Measurements from ENCODE around the gene RAB31.

Gene RAB31

DNA sequence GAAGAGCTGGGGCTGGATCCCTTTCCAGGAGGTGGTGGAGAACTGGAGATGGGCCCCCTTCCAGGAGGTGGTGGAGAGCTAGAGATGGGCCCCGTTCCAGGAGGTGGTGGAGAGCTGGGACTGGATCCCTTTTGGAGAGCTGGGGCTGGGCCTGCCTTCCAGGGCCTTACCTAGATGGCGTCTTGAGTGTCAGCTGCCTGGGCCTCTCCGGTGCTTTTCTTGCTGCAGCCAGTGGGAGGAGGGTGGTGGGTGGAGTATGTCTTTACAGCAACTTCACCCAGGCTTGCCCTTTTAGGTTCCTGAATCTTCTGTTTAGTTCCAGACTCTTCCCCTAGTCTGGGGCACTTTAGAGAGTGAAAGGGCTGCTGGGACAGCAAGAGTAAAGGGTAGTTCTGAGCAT, 158.5 kb downstream of the RAB31 start:
- DNase-seq (ENCODE audit: low read depth), result no peak

DNA sequence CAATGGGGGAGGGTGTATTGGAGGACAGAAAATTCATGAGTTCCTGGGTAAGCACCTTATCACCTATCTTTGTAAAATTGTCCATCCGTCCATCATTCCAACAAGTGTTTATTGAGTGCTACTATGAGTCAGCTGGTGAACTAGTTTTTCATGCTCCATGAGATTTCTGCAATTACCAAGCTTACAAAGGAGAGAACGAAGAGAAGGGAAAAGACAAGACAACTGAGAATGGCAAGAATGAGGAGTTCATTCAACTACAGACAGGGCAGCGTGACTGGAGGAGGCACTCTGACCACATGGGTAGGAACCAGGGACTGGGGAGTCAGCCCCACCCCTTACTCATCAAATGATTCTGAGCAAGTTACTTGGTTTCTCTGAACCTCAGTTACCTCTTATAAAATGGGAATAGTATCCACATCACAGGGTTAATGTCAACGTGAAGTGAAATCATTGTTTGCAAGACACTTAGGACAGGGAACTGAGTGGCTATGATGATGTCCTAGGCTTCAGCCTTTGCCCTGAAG, 159.0 kb downstream of the RAB31 start:
- no peak for DNase-seq (ENCODE audit: low read depth)

DNA sequence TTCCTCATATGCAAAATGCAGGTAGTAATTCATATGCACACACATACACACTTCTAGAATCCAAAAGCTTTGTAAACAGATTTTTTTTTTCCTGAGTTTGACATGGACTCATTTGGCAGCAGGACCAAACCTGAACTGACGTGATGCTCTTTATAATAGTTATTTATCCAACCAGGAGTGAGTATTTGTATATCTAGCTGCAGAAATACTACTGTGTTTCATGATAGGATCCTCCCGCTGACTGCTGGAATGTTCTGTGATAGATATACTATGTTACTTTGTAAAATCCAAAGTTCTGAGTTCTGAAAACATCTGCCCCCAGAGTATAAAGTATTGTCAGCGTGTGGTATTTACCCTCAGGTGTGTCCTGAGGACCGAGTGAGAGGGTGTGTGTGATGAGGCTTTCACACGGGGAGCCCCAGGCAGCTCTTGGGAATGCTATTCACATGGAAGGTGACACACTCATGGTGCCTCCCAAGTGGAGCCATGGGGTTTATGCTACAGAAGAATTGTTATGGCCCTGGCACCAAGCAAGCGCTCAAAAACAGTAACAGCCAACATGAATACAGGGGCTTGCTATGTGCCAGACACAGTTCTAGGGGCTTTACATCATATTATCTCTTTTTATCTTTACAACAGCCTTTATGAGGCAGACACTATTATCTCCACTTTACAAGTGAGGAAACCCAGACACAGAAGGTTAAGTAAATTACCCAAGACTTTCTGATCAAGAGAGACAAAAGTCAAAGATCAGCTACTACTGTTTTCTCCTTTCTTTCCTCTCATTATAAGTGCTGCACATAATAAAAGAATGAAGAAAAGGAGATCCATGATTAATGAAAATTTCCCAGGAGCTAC, 161.0 kb downstream of the RAB31 start:
- no peak for DNase-seq (ENCODE audit: low read depth)

DNA sequence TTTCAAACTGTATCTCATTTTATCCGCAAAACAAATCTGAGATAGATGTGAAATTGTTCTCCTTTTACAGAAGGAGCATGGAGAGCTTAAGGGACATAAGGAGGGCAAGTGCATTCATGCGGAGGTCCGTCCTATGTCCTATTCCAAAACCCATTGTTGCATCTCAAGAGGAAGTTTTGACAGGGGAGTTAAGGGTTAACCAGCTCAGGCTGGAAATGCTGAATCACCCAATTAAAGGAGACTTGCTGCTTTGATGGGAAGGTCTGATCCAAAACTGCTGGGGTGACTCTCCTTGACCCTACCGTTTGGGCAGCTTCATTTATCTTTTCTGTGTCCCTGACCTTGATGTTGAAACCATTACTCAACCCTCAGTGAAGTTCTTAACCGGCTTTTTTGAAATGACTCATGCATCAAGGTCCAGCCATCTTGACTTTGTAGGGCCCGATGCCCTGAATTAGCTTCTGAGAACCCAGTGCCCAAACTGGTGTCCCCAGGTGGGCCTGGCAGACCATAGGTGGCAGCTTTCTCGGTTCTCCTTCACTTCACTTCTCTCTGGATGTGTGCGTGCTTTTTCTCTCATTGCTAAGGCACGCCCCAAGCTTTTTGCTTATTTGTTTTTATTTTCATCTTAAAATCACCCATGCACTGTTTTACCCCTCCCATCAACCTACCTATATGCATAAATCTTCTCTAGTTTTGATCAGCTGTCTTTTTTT, 161.8 kb downstream of the RAB31 start:
- DNase-seq (ENCODE audit: low read depth), result no peak

DNA sequence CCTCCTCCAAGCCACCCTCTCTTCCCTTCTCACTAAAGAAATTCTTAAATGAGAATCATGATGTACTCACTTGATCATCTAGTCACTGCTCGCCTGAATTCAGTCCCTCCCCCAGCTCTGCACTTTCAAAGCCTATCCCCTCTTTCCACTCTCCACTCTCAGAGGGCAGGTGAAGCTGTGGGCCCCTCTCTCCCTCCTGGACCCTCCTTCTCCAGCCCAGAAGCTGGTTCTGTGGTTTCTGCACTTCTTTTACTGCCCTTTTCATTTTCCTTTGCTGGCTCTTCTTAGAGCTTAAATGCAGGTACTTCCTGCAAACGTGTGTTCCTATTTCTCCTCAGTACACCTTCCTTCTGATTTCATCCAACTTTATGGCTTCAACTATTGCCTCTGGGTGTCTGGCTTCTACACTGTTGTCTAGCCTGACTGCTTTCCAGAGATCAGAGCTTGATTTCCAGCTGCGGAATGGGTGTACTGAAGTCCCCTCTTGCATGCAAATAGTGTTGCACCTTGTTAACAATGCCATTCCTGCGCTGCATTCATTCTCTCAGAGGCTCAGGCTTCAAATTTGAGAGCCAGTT, 162.4 kb downstream of the RAB31 start:
- DNase-seq (ENCODE audit: low read depth), result no peak

DNA sequence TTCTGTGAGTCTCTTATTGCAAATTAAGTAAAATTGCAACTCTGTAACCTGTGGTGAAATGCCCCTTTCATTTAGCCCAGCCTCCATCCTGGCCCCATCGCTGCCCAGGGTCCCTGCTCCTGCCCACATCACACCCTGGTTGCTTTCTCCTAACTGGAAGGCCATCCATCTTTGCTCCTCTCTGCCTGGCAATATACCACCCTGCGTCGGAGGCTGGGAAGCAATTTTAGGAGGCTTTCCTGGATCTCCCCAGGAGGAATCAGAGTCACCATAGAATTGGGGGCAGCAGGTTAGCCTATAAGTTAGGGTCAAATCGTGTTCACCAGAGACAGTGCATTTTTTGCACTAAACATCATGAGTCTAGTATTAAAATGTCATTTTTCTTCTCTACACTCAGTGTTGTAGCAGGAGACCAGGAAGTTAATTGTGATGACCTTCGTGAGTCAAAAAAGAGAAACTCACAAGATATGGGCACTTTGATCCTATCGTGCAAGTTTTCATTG, 163.2 kb downstream of the RAB31 start:
- no peak for DNase-seq (ENCODE audit: low read depth)

DNA sequence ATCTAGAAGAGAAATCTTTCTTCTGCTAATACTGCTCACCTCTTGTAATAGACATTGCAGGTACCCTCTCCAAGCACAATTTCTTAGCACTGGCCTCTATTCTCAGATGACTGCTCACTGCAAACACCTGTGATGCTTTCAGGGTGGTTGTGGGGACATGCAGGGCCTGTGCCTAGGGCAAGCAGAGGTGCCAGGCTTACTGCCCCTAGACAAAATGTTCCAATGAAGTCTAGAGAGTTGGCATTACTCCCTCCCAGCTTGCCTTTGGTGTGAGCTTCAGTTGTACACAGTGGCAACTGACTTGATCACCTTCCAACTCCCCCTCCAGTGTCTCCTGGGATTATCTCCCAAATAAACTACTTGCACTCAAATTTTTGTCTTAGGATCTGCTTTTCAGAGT, 164.7 kb downstream of the RAB31 start:
- DNase-seq (ENCODE audit: low read depth), result no peak

DNA sequence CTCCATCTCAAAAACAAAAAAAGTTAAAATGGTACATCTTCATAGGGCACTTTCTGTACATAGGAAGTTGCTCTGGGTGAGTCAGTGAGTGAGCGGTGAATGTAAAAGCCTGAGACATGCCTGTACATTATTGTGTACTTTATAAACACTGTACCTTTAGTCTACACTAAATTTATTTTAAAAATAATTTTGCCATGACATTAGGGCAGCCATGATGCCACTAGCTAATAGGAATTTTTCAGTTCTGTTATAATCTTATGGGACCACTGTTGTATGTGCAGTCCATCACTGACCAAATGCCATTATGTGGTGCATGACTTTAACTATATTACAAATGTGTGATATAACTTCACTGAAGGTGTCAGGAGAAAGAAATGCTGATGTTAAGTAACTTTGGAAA, 166.6 kb downstream of the RAB31 start:
- DNase-seq (ENCODE audit: low read depth), result no peak

DNA sequence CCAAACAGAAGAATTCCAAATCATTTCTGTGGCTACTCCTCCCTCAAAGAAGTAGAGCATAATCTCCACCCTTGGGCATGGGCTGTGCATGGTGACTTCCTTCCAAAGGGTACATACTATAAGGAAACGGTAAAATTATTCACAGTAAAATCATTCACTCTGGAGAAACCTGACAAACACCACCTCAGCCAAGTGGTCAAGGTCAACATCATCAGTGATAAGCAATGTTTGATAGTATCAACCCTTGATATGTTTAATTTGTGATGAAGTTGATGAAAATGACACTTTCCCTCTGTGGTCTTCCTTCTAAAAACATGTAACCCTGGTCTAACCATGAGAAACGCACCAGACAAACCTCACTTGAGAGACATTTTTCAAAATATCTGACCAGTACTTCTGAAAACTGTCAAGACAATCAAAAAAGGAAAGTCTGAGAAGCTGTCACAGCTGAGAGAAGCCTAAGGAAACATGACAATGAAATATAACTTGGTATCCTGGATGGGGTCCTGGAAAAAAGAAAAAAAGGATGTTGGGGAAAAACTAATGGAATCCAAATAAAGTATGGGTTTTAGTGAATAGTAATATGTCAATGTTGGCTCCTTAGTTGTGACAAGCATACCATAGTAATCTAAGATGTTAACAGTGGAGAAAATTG, 168.2 kb downstream of the RAB31 start:
- DNase-seq (ENCODE audit: low read depth), result no peak

DNA sequence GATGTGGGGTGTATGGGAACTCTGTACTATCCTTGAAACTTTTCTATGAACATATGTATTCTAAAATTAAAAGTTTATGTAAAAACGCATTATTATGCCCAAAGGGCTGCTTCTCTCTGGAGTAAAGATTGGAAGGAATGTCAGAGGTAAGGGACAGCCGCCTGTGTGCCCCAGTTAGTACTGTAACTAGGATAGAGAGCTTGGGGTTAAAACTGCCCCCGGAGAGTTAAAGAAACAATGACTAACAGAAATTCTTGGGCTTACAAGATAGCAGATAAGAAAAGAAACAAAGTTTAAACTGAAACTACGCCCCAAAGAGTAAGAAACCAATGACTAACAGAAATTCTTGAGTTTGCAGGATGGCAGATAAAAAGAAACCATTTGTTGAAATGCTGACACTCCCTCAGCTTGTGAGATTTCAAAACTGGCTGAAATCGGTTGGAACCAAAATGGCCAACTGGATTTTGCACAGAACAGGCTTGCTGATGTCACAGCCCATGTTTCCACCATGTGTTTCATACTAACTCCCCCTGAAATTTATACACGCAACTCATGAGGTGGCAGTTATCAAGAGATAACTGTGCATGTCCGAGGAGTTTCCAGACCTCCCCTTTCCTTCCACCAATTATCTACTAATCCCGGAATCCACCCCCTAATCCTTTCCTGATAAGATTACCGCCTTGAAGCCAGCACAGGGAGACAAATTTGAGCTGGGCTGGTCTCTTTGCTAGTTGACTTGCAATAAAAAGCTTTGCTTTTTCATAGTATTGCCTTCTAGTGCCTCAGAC, 169.0 kb downstream of the RAB31 start:
- peak; percentile 81 for DNase-seq (ENCODE audit: low read depth)

DNA sequence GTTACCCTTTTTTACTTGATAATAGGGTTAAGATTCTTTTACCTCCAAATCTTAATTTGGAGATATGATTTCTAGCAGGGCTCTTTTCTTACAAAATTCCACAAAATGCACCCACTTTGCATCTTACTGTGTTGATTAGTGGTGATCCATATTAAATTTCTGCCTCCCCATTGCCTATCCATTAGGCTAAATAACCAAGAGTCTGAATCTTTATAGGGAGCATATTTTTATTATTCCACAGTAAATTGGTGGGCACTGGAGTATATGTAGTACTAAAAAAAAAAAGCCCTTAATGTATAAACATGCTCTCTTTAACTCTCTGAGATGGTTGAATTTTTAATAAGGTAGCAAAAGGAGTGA, 169.5 kb downstream of the RAB31 start:
- no peak for DNase-seq (ENCODE audit: low read depth)

DNA sequence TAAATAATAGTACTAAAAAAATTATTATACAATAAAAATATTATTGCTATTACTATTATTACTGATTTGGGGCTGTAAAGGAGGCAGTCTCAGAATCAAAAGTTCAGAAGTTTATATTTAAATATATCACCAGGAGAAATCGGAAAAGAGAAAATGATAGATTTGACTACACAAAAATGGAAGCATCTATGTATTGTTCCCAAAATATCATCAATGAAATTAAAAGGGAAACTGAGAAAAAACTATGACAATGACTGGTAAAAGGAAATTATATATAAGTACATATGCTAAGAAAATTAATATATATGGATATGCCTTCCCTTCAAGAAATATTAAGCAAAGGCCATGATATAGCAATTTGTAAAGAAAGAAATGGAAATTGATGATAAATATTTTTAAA, 170.0 kb downstream of the RAB31 start:
- DNase-seq (ENCODE audit: low read depth), result no peak

DNA sequence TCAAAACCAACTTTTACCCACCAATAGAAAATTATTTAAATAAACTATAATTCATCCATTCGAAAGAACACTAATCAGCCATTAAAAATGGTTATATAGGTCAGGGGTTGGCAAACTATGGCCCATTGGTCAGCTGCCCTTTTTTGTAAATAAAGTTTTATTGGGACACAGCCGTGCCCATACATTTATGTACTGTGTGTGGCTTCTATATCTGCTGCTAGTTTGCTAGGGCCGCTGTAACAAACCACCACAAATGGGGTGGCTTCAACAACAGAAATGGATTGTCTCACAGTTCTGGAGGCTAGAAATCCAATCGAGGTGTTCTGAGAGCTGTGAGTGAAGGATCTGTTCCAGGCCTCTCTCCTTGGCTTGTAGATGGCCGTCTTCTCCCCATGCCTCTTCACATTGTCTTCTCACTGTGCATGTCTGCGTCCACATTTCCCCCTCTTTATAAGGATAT, 170.7 kb downstream of the RAB31 start:
- no peak for DNase-seq (ENCODE audit: low read depth)

DNA sequence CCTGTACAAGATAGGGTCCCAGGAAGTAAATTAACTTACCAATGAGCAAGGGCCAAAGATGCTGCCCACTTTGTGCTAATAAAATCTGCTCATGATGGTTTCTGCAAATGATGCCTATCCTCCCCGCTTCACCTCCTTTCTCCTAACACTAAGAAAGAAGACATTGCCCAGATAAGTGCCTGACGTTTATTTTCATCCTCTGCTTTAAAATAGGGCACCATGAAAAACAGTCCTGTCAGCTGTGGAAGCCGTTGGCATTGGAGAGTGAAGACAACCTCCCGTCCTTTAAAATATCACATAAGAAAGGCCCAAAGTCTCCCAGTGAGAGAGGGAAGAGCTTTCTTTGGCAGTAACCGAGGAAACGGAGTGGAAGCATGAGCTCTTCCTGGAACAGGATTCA, 176.0 kb downstream of the RAB31 start:
- DNase-seq (ENCODE audit: low read depth), result no peak

DNA sequence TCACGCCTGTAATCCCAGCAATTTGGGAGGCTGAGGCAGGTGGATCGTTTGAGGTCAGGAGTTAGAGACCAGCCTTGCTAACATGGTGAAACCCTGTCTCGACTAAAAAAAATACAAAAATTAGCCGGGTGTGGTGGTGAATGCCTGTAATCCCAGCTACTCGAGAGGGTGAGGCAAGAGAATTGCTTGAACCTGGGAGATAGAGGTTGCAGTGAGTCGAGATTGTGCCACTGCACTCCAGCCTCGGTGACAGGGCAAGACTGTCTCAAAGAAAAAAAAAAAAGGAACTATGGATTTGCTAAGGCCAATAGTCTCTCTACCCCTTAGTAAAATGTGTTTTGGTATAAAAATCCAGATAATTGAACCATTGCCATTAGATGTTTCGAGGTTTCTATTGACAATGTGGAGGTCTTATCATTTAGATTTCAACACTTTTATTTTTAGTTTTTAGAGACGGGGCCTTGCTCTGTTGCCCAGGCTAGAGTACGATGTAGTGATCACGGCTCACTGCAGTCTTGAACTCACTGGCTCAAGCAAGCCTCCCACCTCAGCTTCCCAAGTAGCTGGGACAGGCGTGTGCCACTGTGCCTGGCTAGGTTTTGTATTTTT, 176.5 kb downstream of the RAB31 start:
- no peak for DNase-seq (ENCODE audit: low read depth)

DNA sequence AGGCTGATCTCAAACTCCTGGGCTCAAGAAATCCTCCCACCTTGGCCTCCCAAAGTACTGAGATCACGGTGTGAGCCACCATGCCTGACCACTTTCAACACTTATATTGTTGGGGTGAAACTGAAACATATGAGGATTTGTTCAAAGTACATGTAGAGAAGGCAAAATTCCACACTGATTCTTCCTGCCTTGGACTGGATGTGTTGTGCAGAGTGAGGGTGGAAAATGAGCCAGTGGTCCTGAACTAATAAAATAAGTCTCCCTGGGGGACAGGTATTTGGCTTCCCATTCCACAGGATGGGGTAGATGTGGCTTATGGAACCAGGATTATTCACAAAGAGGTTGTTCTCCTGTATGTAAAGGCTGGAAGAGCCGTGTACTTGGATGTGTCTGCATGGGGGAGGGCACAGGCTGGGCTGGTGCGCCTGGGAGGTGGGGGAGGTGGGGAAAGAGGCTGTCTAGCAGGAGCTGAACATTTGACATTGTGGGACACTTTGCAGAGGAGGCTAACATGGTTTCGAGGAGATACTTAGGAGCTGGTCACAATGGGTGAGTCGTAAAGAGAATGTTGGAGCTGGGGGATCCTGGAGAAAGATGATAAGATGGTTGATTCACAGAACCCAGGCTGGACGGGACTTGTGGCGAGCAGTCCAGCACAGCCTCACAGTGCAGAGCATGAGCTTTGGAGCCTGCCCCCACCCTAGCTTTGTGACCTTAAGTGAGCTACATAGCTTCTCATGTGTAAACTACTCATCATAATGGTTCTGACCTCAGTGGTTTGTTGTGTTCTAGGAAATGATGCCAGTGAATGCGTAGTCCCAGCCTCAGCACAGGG, 177.3 kb downstream of the RAB31 start, which contains the start of gene TXNDC2:
Gene TXNDC2, plus strand, starts transcription at position 804 of the 835 bp plus-strand sequence. CDS start 708 bp downstream, outside the sequence.
- DNase-seq (ENCODE audit: low read depth), result no peak

DNA sequence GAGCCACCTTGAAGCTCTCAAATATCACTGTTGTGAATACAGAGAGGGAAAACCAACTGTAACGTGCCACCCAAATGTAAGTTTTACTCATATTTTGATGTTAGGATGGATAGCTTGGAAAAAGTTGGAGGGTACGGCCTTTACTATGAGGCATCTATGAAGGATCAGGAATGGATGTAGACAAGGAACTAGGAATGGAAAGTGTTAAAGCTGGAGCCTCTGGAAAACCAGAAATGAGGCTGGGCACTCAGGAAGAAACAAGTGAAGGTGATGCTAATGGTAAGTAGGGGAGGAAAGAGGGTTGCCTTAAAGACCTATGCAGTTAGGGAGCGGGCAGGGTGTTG, 177.9 kb downstream of the RAB31 start:
- no peak for DNase-seq (ENCODE audit: low read depth)

DNA sequence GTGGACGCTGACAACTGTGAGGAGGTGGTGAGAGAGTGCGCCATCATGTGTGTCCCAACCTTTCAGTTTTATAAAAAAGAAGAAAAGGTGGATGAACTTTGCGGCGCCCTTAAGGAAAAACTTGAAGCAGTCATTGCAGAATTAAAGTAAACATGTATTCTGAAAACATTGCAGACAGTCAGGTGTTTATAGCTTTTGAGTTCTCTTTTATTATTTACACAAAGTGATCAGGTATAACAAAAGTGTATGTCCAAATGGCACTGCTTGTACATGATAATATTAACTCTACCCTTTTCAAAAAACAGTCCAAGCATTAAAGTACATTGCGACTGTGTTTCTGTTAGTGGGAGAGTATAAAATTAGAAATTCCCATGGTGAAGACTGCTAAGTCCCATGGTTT, 179.9 kb downstream of the RAB31 start:
- no peak for DNase-seq (ENCODE audit: low read depth)

DNA sequence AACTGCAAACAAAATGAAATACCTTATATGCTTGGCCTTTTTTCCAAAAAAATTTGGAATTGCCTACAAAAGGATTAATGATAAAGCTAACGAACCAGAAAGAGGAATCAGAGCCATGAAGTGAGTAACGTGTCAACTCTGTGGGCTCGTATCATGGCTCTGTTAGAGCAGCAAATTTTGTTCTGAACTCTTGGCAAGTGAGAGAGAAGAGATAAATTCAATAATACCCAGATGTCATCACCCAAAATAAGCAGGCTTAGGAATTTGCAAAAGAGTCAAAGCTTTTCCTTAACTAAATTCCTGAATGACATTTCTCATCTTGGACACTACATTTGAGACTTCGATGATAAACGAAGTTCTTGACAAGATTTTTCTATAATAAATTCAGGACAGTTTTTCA, 182.1 kb downstream of the RAB31 start:
- DNase-seq (ENCODE audit: low read depth), result no peak

DNA sequence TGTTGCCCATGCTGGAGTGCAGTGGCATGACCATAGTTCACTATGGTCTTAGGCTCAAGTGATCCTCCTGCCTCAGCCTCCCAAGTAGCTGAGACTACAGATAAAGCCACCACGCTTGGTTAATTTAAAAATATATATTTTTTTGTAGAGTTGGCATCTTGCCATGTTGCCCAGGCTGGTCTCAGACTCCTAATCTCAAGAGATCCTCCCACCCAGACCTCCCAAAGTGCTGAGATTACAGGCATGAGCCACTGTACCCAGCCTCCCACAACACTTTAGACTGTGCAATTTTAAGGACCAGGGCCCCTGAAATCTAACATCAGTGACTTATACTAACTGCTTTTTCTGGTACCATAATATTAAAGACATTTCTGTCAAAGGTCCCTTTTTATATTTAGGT, 182.9 kb downstream of the RAB31 start:
- DNase-seq (ENCODE audit: low read depth), result no peak

Data from non-pigmented ciliary epithelial cell (primary cell).